ENCODE results near the gene SLC25A48.

Gene SLC25A48

DNA sequence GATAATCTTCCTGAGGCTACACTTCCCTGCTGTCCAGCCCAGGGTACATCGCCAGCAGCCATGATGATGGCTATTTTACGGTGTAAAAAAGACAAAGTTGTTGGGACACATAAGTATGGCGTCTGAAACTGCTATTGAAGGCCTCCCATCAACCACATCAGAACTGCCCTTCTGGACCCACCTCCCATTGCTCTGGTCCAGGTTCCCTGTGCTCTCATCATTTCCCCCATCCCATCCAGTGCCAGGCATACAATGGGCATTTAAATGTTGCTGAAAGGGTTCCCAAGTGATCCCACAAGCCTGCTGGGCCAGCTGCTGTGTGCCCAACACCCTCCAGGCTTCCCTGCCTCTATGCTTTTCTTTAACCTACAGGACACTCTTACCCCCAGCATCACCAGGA lies 50.6 kb downstream of the SLC25A48 start:
- DNase-seq, result no peak

- no peak for DNase-seq
Measured at GRCh38 chr5:135886136-135886535, 51.7 kb downstream of the SLC25A48 start.

DNA sequence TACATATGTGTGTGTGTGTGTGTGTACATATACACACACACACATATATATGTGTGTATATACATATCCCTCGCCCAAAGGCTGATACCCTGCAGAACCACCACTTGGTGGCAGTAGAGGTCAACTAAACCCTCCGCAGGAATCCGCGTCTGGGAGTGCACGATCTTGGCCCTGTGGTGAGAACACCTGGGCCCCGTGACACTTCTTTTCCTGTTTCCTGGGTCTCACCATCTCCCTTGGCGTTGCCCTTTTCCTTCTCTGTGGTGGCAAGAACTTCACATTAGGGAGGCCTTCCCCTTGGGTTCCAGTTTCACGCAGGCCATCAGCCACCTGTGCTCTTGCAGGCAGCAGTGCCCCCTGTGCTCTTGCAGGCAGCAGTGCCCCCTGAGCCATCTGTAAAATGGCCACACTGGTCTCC lies 53.0 kb downstream of the SLC25A48 start:
- DNase-seq, result peak; percentile 12

DNA sequence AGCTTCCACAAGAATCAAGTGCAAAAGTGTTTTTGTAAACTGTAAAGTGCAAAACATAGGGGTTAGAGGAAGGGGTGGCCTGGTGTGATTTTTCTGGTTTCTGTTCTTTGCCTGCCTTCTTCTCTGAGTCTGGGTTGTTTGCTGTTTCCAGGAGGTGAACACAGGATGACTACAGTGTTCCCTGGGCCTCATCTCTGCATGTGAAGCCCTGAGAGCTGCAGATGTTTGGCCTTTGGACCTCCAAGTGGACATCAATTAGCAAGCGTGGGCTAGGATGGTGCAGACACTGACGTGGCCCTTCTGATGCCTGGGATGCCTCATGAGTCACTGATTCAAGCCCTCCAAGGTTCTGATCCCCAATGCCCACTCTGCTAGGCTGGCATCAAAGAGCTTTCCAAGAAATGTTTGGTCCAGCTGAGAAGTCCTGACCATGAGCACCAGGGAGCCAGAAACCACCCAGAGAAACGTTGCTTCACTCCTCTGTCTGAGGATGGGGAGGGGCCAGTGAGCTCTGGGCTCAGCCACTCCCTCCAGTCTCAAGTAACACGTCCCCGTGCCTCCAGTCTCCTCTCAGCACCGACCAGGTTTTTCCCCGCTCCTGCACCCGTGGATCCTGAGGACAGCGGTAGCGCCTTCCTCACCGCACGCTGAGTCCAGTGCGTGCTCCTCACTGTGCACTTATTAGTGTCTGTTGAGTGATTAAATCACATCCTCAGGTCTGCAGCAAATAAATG lies 53.6 kb downstream of the SLC25A48 start:
- no peak for DNase-seq

GRCh38 chr5:135890296-135890695 lies 55.8 kb downstream of the SLC25A48 start:
- no peak for DNase-seq

- DNase-seq, result no peak
Measured at GRCh38 chr5:135890867-135891266, 56.4 kb downstream of the SLC25A48 start.

DNA sequence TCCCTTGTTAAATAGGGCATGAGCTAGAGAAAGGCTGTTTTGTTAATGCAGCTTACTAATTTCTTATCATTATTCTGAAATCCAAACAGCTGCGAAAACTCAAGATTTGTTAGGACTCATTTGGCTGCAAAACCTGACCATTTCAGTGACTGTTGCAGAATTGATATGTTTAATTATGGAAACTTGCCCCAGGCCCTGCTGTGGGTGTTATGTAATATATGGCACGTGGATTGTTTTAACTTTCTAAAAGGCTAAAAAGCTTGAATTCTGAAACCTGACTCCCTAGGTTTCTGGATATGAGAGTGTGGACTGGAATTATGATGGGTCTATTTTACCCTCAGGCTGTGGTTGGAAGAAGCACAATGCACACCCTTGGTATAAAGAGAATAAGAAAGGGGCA lies 56.8 kb downstream of the SLC25A48 start:
- no peak for DNase-seq

- no peak for DNase-seq
Measured at GRCh38 chr5:135891791-135892190, 57.3 kb downstream of the SLC25A48 start.

DNA sequence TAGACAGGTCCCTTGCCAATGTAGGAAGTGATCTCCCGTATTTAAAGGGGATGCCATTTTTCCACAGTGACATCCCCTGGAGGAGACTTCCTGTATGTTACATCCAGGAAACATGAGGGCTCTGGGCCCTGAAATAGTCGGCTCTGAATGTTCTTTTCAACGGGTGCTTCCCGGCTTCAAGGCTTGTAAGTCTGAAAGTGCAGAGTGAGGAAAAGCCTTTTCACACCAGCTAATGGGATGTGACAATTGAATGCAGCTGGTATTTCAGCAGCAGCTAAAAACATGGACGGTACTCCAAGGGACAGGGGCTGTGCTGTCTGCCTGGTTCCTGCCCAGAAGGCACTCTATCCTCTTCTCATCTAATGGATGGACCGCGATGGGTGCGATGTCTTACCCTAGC lies 59.8 kb downstream of the SLC25A48 start:
- DNase-seq, result no peak

DNA sequence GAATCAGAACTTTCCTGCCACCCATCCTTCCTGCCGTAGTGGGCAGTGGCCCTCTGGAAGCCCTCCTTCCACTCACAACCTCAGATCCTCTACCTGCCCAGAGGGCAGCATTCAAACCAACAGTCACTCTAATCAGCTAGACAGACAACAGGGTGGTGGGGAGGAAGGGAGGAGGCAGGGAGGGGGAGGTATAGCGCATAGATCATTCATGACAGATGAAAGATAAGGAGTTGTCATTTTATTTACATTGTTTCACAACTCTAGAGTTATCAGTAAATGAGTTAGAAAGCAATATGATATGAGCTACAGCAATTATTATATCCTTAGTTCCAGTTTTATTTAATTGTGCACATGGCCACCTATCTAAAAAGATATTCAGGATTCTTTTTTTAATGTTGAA lies 60.3 kb downstream of the SLC25A48 start:
- DNase-seq, result no peak

- DNase-seq, result no peak
Measured at GRCh38 chr5:135895474-135896006, 61.1 kb downstream of the SLC25A48 start, which contains the start of gene IL9. IL9 (minus strand) TSS chr5:135895841; CDS start chr5:135895816, 25 bp downstream.

DNA sequence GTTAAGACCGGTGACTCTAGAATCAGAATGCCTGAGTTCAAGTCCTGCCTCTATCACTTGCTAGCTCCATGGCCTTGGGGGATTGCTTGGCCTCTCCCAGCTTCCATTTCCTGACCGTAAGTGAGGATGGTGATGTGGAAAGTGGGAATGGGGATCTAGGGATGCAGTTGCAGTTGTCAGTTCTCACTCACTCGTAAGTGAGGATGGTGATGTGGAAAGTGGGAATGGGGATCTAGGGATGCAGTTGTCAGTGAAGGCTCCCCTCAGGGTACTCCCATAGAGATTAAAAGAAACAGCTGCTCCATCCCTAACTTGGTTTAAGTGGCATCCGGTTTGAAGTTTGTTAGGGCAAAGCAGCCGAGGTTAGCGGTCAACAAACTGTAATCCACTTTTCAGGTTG lies 64.2 kb downstream of the SLC25A48 start:
- no peak for DNase-seq

DNA sequence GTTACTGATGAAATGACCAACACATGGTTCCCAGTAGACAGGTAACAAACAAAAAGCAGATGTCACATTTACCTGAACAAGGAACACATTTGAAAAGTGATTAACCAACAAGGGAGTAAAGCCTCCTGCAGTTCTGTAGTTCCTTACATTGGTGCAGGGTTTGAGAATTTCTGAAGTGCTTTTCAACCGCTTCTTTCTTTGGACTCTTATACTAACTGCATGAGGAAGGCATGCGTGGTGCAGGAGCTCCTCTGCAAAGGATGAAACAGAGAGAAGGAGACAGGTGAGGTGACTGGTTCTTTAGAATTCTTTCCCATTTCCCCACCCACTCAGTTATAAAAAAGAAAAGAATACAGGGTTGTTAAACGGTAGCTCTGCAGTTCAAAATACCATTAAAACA lies 65.8 kb downstream of the SLC25A48 start:
- no peak for DNase-seq

- DNase-seq, result no peak
Measured at GRCh38 chr5:135901633-135902032, 67.2 kb downstream of the SLC25A48 start.

- DNase-seq, result no peak
Measured at GRCh38 chr5:135905144-135905543, 70.7 kb downstream of the SLC25A48 start.

DNA sequence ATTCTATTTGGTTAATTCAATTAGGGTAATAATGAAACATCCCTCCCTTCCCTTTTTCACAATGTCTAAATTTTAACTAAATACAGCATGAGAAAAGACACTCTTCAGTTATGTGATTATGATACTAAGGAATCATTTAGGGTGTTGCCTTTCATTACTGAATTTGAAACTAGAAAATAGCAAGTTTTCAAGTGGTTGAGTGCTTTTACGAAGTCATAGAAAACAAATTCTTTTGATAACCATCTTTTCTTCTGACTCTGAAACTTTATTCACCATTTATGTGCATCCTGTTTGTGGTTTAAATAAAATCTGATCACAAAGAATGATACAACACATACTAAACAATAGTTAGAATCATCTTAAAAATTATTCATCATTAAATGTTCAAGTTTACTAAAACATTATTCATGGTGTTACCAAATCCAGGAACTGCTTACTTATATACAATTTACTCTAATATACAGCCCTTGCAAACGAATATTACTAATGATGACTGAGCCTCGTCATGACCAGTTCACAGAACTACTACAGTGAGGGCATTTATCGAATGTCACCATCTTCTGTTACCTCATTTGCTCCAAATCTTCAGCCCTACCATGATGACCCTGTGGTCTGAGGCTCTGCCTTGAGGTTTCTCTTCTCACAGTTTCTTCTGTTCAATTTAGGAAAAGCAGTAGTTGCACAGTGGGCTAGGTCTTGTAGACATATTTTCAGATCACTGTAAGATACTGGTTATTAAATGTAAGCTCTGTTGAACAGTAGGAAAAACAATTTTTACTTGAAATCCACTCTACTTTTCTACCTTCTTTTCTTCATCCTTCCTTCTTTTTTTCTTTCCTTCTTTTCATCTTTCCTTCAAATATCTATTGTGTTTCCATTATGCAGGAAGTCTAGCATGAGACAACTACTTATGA lies 79.5 kb downstream of the SLC25A48 start:
- no peak for DNase-seq

DNA sequence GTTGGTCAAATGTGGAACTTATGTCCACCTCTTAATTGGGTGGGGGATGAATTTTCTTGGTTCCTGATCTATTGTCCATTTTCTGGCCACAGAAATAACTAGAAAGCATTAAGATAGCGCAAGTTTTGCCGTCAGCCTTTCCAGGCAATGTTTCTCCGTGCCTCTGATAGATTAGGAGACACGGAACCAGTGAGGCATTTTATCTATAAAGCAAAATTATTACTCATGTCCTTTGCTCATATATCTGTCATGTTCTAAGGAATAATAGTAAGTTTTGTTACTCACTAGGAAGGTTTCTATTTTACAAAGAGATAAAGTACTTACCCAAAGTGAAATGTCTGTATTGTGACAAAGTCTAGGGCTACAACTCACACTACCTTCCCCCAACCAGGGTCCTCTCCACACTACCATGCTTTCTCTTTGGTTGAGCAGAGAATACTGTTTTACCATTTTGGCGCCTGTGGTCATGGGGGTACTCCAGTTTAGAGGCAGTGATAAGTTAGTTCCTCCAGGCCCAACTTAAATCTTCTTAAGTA lies 81.1 kb downstream of the SLC25A48 start:
- no peak for DNase-seq

GRCh38 chr5:135916638-135917263 lies 82.3 kb downstream of the SLC25A48 start:
- DNase-seq, result no peak

DNA sequence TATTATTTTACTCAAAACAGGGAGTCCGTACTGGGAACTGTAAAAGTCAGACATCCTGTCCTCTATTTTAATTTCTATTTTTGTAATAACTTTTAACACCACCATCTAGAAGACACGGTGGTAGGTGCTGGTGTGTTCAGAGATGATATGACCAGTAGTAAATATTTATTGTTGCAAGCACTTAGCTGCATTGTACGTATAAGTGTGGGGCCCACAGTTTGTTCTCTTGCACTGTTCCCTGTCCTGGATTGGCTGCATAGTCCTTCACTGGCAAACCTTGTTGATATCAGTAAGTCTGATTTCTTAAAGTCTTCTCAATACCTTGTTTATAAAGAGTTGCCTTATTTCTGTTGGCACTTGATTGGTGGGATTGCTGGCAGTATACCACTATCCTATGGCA lies 85.7 kb downstream of the SLC25A48 start:
- DNase-seq, result no peak

DNA sequence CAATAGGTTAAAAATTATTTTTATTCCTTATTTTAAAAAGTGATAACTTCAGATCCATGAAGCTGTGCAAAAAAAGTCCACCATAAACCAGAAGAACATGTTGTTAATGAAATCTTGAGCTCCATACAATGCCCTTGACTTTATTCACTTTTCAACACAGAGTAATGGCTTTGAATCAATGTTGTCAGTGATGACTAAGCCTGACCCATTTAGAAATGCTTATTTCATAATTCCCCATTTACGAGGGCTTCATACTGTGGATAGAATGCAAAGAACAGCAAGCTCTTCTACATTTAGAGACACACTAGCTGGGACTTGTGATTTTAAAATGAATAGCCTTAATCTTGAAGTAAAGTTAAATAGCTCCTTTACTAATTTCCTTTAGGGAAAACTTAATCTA lies 86.9 kb downstream of the SLC25A48 start:
- DNase-seq, result no peak

GRCh38 chr5:135930029-135930948 lies 95.8 kb downstream of the SLC25A48 start:
- DNase-seq, result no peak

- DNase-seq, result no peak
Measured at GRCh38 chr5:135930949-135931295, 96.5 kb downstream of the SLC25A48 start.
